K562 (cell line): ENCODE data around the gene GSTT2B. TPM values are rescaled to one million over a fixed set of nuclear protein-coding genes. Genes with fewer than 3 reads are reported as not detected.

Experiments used
- ATAC-seq: fragments of 200-7000 bp; cut with Tn5 transposase; 3 replicates; pipeline ENCODE4 v1.9.1; 2020; ENCODE audit warnings: moderate library complexity
- BruUV-seq: library from RNA; stranded (reverse); fragments of 400-500 nt; replicated peaks from 2 replicates; lab custom pipeline; 2021; lab: Mats Ljungman, UMichigan
- CTCF ChIA-PET: fragments of 300-600 bp; formaldehyde crosslinking; extraction: SDS; loops from one replicate; lab custom pipeline; 2021; ENCODE audit warnings: low intra/inter-chr PET ratio; lab: Yijun Ruan, JAX
- POLR2A ChIA-PET: fragments of 300-600, 350-650 bp; sonication (Branson Sonifier 250); formaldehyde crosslinking; extraction: SDS; loops from one replicate; lab custom pipeline; 2021; ENCODE audit warnings: antibody characterized with exemption, inconsistent platforms; lab: Yijun Ruan, JAX
- DNase-seq, 4 experiments: peaks; one replicate each; pipeline versions ENCODE4 v3.0.0 to v3.0.0-alpha.2; 2011 to 2018; ENCODE audit warnings: low spot score in 3 of 4, mixed read lengths in 3 of 4; ENCODE audit errors: extremely low read depth in 1 of 4
- FAIRE-seq: peaks from 2 replicates; lab custom pipeline; 2011; peaks lifted over from hg19 to GRCh38; lab: Jason Lieb, UNC
- H2AFZ ChIP-seq: 2 replicates; pipeline ENCODE4 v1.6.0; 2011; ENCODE audit warnings: low read depth, low read length, control low read depth, inconsistent platforms
- H3K27ac ChIP-seq: fragments of 200-600 bp; 3 replicates; pipeline ENCODE4 v1.8.0; 2011; ENCODE audit warnings: low read depth, mild to moderate bottlenecking, control low read depth, inconsistent platforms, low read length, moderate library complexity, mixed read lengths; ENCODE audit errors: extremely low read depth
- H3K27me3 ChIP-seq, 2 experiments: fragments of 300-600 bp in 1 of 2; 2 replicates in 1 of 2; 3 replicates in 1 of 2; pipeline versions ENCODE4 v1.6.0 to v1.8.0; 2011; ENCODE audit warnings: inconsistent platforms in 2 of 2, low read length in 2 of 2, mild to moderate bottlenecking in 1 of 2, mixed read lengths in 1 of 2, moderate library complexity in 1 of 2; ENCODE audit not compliant: control insufficient read depth in 2 of 2, insufficient read depth in 2 of 2
- H3K36me3 ChIP-seq: fragments of 300-600 bp; 3 replicates; pipeline ENCODE4 v1.8.0; 2011; ENCODE audit warnings: mild to moderate bottlenecking, low read length, inconsistent platforms; ENCODE audit not compliant: control insufficient read depth, insufficient read depth
- H3K4me1 ChIP-seq, 2 experiments: fragments of 200-600 bp in 1 of 2; replicated peaks in 1 of 2; 2 replicates in 1 of 2; 3 replicates in 1 of 2; pipeline versions ENCODE4 v1.5.1 to v1.8.0; 2011; ENCODE audit warnings: inconsistent platforms in 2 of 2, low read length in 2 of 2, mild to moderate bottlenecking in 1 of 2, mixed read lengths in 1 of 2, moderate library complexity in 1 of 2; ENCODE audit not compliant: control insufficient read depth in 2 of 2, insufficient read depth in 2 of 2
- H3K4me2 ChIP-seq: 2 replicates; pipeline ENCODE4 v1.6.1; 2011; ENCODE audit warnings: low read length, control low read depth, inconsistent platforms, mixed read lengths; ENCODE audit not compliant: insufficient read depth
- H3K4me3 ChIP-seq: fragments of 200-600 bp; sonication (generic), shearing (Covaris generic); 2 replicates; pipeline ENCODE4 v1.5.1; 2016; ENCODE audit warnings: control low read depth, inconsistent platforms
- H3K79me2 ChIP-seq: fragments of 200-600 bp; 3 replicates; pipeline ENCODE4 v1.8.0; 2011; ENCODE audit warnings: low read length, inconsistent platforms; ENCODE audit not compliant: control insufficient read depth, insufficient read depth
- H3K9ac ChIP-seq, 2 experiments: 2 replicates each; pipeline versions ENCODE4 v1.6.0 to v1.6.1; 2011; ENCODE audit warnings: low read depth in 2 of 2, low read length in 2 of 2, control low read depth in 1 of 2, inconsistent platforms in 1 of 2, mild to moderate bottlenecking in 1 of 2, mixed read lengths in 1 of 2; ENCODE audit not compliant: insufficient read depth in 1 of 2
- H3K9me1 ChIP-seq: one replicate; pipeline ENCODE4 v1.6.0; 2011; ENCODE audit warnings: inconsistent platforms, mild to moderate bottlenecking, low read length, moderate library complexity; ENCODE audit not compliant: control insufficient read depth, insufficient read depth
- H3K9me3 ChIP-seq: replicated peaks from 2 replicates; pipeline ENCODE4 v1.5.1; 2011; ENCODE audit warnings: low read depth, low read length, inconsistent platforms; ENCODE audit not compliant: control insufficient read depth, insufficient read depth
- H4K20me1 ChIP-seq: replicated peaks from 2 replicates; pipeline ENCODE4 v1.6.1; 2011; ENCODE audit warnings: low read length, inconsistent platforms, mixed read lengths; ENCODE audit not compliant: control insufficient read depth, insufficient read depth
- CBX3 ChIP-seq, 2 experiments: IDR thresholded peaks; 1 replicate in 1 of 2; 2 replicates in 1 of 2; pipeline ENCODE4 v1.6.1; 2012; ENCODE audit warnings: inconsistent platforms in 2 of 2, low read length in 2 of 2, borderline replicate concordance in 1 of 2, control low read depth in 1 of 2
- CBX5 ChIP-seq: IDR thresholded peaks from 2 replicates; pipeline ENCODE4 v1.6.1; 2014; ENCODE audit warnings: low read depth, borderline replicate concordance
- MECOM ChIP-seq: fragments of 250-450 bp; sonication (Bioruptor Pico); IDR thresholded peaks from 2 replicates; pipeline ENCODE4 v1.8.0; 2022; ENCODE audit warnings: inconsistent platforms
- MEIS2 ChIP-seq: fragments of 450-650 bp; IDR thresholded peaks from 2 replicates; pipeline ENCODE4 v1.6.1; 2014; ENCODE audit warnings: mild to moderate bottlenecking; ENCODE audit not compliant: partially characterized antibody
- NFYB ChIP-seq: IDR thresholded peaks from 2 replicates; pipeline ENCODE4 v1.6.1; 2011; ENCODE audit warnings: mild to moderate bottlenecking, moderate library complexity; ENCODE audit not compliant: insufficient read length; ENCODE audit errors: extremely low read depth
- SIN3B ChIP-seq: fragments of 450-650 bp; IDR thresholded peaks from 2 replicates; pipeline ENCODE4 v1.6.1; 2017; ENCODE audit warnings: low read depth, mild to moderate bottlenecking, moderate library complexity
- TRIM28 ChIP-seq: fragments of 450-650 bp; IDR thresholded peaks from 2 replicates; pipeline ENCODE4 v1.6.1; 2017
- ZNF280A ChIP-seq: fragments of 450-650 bp; IDR thresholded peaks from 2 replicates; pipeline ENCODE4 v1.6.1; 2018; ENCODE audit warnings: mild to moderate bottlenecking, low read depth; ENCODE audit not compliant: partially characterized antibody
- ZNF830 ChIP-seq: fragments of 250-450 bp; sonication (Bioruptor Pico); IDR thresholded peaks from 2 replicates; pipeline ENCODE4 v1.5.0; 2021; ENCODE audit warnings: mild to moderate bottlenecking
- WGBS: fragments of 100-300 bp; shearing (Covaris generic); methylation state at CpG from one replicate; pipeline ENCODE4 v1.1.6; 2016; ENCODE audit warnings: low coverage, mixed read lengths; ENCODE audit not compliant: insufficient coverage; ENCODE audit errors: missing lambda C conversion rate; 5-methylcytosine and 5-hydroxymethylcytosine counted together
- in situ Hi-C: fragments of 300-500 bp; cut with MboI; formaldehyde crosslinking; loops from 4 replicates; pipeline ENCODE4 v1.15.0; 2018; ENCODE audit warnings: inconsistent platforms, mixed read lengths
- intact Hi-C: fragments of 100-400 bp; cut with micrococcal nuclease; formaldehyde crosslinking; loops from 2 replicates; pipeline ENCODE4 v1.14.2; 2022
- polyA plus RNA-seq, 8 experiments: library from polyadenylated mRNA; depleted of rRNA in 4 of 8; stranded (reverse) in 5 of 8; unstranded in 3 of 8; fragments of >200 nt; fragmentation: Nextera tagmentation in 2 of 8; fragmentation: Illumina TruSeq in 1 of 8; extraction: Ambion mirVana in 2 of 8; extraction: Trizol in 1 of 8; gene quantifications; 2 replicates each; pipeline versions ENCODE4 v1.2.1 to v1.2.3, GENCODE V29; 2011 to 2014; ENCODE audit warnings: inconsistent platforms in 1 of 8, missing spikeins in 1 of 8
- total RNA-seq, 7 experiments: library from RNA; depleted of rRNA in 6 of 7; stranded (reverse); fragments of >200 nt in 6 of 7; fragmentation: Illumina TruSeq in 2 of 7; extraction: Trizol in 2 of 7; gene quantifications; 2 replicates each; pipeline versions ENCODE4 v1.2.1 to v1.2.3, GENCODE V29; 2011 to 2021; ENCODE audit warnings: low replicate concordance in 1 of 7

GSTT2B gene
- total and polyA plus RNA-seq, 9 of the 15 experiments (the other 6 are each of a cell fraction or from before 2014, with no cell fraction given) = not detected

- WGBS = 92% methylated on average over 4 of the region's 6 CpGs
- Histone ChIP-seq H3K79me2 (no peaks in the 10 kb centered on the region), H3K36me3 (peaks cover 54% of the 10 kb centered on the region; the same call in 2 of the 3 replicates), H3K9me3 (peaks cover 3% of the 10 kb centered on the region), H4K20me1 (no peaks in the 10 kb centered on the region), H3K9me1 (no peaks in the 10 kb centered on the region), H2AFZ (no peak overlapping the region), H3K27ac (no peak overlapping the region), H3K27me3 (no peaks in the 10 kb centered on the region), H3K9ac (no peak overlapping the region), H3K4me2 (no peak overlapping the region), H3K4me1 (no peaks in the 10 kb centered on the region), H3K4me3 (no peak overlapping the region)
- TF ChIP-seq CBX5 (peak; percentile 80; the same call in 1 of the 2 replicates), ZNF830 (CRISPR knock-in tag) (no peak), MECOM (no peak), ZNF280A (peak; percentile 86), MEIS2 (no peak), NFYB (no peak), TRIM28 (0 out of 2 replicates have a peak, but pooled peaks have one; percentile 48), CBX3 (IDR thresholded peaks at IDR 0.05; ENCODE audit: borderline replicate concordance in 1 of 2, low read length in 2 of 2) (peak in 1 of 2 experiments; percentile 90; a peak in 2 of 3 replicates), SIN3B (no peak)
- intact Hi-C loops = no loop called here
- BruUV-seq = no TSS peak
- in situ Hi-C loops = loop anchor here (5.0 kb wide), 1 partner anchor 42 kb away; the partner anchor contains the start of gene DDTL
- ChIA-PET POLR2A (no interaction called here), CTCF (no interaction called here)
- DNase-seq (peak in 2 of 4 experiments; percentile 0 to 1), FAIRE-seq (no peak), ATAC-seq (no peak)
These were observed 35.9 kb downstream of the GSTT2B start for GRCh38 chr22:23925020-23925606.
